Endothelial cell (in vitro differentiated cells): ENCODE measurements around the gene UBE3B. TPM values are rescaled to one million over a fixed set of nuclear protein-coding genes. Genes with fewer than 3 reads are reported as not detected.

ENCODE experiments used
- DNase-seq: peaks from one replicate; pipeline ENCODE4 v3.0.0; 2021; ENCODE audit warnings: low spot score
- H3K27ac Mint-ChIP-seq: one replicate; pipeline ENCODE4 v1.8.0; 2021; ENCODE audit warnings: mixed read lengths, inconsistent platforms; ENCODE audit not compliant: unreplicated experiment
- H3K27me3 Mint-ChIP-seq: one replicate; pipeline ENCODE4 v1.8.0; 2021; ENCODE audit warnings: mild to moderate bottlenecking, moderate library complexity, mixed read lengths, inconsistent platforms; ENCODE audit not compliant: unreplicated experiment
- H3K36me3 Mint-ChIP-seq: one replicate; pipeline ENCODE4 v1.8.0; 2021; ENCODE audit warnings: mild to moderate bottlenecking, low read depth, mixed read lengths, inconsistent platforms; ENCODE audit not compliant: unreplicated experiment
- H3K4me1 Mint-ChIP-seq: one replicate; pipeline ENCODE4 v1.8.0; 2021; ENCODE audit warnings: mild to moderate bottlenecking, mixed read lengths, inconsistent platforms; ENCODE audit not compliant: unreplicated experiment
- H3K4me3 Mint-ChIP-seq: one replicate; pipeline ENCODE4 v1.8.0; 2021; ENCODE audit warnings: mild to moderate bottlenecking, mixed read lengths, inconsistent platforms; ENCODE audit not compliant: unreplicated experiment
- H3K9me3 Mint-ChIP-seq: one replicate; pipeline ENCODE4 v1.8.0; 2021; ENCODE audit warnings: mixed read lengths, inconsistent platforms; ENCODE audit not compliant: unreplicated experiment
- total RNA-seq: library from RNA; stranded (reverse); fragmentation: NEBNext Ultra II Directional; extraction: Animal tissue kit (Norgen Biotek cat#: 25700); gene quantifications from one replicate; pipeline ENCODE4 v1.2.1, GENCODE V29; 2021; ENCODE audit not compliant: unreplicated experiment
- TF ChIP-seq, protein P1 (sequence below): fragments of 200-600 bp; sonication (generic); IDR thresholded peaks from one replicate; pipeline ENCODE4 v1.5.0; 2021; ENCODE audit warnings: antibody characterized with exemption; ENCODE audit not compliant: unreplicated experiment

The UBE3B gene
- total RNA-seq, 1 donor from 2014 or later = 44.3 TPM

DNA sequence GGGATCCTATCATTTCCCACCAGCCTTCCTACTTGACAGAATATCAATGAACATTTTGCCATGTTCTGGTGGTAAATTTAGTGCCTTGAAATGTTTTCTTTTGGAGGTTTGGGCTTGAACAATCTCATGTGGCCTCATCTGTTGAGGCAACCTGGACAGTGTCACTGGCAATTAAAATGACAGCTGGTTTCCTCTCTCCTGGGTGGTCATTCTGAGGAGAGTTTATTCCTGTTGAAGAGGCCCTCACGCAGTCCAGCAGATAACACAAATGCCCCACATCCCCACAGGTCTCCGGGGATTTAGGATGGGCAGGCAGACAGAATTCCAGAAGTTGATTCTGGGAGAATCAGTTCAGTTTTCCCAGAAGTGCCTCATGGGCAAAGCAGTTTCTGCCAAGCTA, 54.0 kb downstream of the UBE3B start:
- Mint-ChIP-seq H3K27me3 (peaks cover 9% of the 10 kb centered on the region), H3K9me3 (no peaks in the 10 kb centered on the region), H3K4me3 (no peak overlapping the region)

DNA sequence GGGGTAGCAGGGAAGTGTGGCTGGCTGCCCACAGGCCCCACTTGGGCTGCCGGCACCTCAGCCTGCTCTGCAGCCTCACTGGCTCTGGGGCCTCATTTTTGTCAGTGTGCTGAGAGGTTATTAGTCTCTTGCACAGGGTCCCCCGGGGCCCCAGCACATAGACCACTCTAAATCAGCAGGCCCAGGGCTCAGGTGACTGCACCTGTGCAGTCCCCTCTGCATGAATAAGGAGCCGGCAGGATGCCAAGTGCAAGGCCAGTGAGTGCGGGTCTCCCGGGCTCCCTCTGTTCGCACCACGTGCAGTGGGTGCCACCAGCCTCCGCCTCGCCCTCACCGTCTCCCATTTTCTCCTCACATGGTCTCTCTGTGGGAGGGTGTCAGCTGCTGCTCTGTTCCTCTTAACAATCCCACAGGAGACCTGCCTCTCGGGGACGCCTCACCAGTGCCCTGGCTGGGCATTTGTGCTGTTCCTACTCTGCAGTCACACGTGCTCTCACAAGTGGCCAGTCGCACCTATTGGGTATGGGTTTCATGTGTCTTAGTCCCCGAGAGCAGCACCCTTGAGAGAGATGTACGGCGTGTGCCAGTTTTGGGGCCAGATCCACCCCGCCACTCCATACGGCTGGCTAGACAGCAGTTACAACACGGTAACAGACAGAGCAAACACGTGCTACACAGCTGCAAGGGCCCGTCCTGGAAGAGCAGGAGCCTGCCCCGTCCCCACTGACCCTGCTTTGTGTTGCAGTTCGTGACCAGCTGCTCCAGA, 55.5 kb downstream of the UBE3B start:
- TF ChIP-seq, protein P1, sequence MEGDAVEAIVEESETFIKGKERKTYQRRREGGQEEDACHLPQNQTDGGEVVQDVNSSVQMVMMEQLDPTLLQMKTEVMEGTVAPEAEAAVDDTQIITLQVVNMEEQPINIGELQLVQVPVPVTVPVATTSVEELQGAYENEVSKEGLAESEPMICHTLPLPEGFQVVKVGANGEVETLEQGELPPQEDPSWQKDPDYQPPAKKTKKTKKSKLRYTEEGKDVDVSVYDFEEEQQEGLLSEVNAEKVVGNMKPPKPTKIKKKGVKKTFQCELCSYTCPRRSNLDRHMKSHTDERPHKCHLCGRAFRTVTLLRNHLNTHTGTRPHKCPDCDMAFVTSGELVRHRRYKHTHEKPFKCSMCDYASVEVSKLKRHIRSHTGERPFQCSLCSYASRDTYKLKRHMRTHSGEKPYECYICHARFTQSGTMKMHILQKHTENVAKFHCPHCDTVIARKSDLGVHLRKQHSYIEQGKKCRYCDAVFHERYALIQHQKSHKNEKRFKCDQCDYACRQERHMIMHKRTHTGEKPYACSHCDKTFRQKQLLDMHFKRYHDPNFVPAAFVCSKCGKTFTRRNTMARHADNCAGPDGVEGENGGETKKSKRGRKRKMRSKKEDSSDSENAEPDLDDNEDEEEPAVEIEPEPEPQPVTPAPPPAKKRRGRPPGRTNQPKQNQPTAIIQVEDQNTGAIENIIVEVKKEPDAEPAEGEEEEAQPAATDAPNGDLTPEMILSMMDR = no peak
- H3K27me3 Mint-ChIP-seq = peaks cover 5% of the 10 kb centered on the region
- no peak overlapping the region for H3K27ac Mint-ChIP-seq
- peaks cover 38% of the 10 kb centered on the region for H3K36me3 Mint-ChIP-seq
- H3K4me3 Mint-ChIP-seq = no peak overlapping the region
- H3K9me3 Mint-ChIP-seq = no peaks in the 10 kb centered on the region
- H3K4me1 Mint-ChIP-seq = no peaks in the 10 kb centered on the region
- DNase-seq = no peak

More for the DNA sequence above, 54.0 kb downstream of the UBE3B start:
- no peaks in the 10 kb centered on the region for H3K4me1 Mint-ChIP-seq
- TF ChIP-seq, protein P1 = no peak
- no peak for DNase-seq
- peaks cover 45% of the 10 kb centered on the region for H3K36me3 Mint-ChIP-seq
- H3K27ac Mint-ChIP-seq = no peak overlapping the region

DNA sequence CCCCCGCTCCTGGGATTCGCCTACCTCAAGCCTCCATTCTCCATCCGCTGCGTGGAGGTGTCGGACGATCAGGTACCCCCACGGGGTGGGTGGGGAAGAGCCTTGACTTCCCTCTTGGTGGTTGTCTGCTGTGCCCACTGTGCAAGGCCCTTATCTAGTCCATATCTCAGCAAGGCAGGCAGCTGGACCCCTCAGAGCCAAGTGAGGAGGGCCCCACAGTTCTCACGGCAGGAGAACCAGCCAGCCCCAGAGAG, 56.0 kb downstream of the UBE3B start:
- TF ChIP-seq, protein P1 = no peak
- Mint-ChIP-seq H3K27me3 (peaks cover 5% of the 10 kb centered on the region), H3K4me3 (no peak overlapping the region), H3K4me1 (no peaks in the 10 kb centered on the region), H3K36me3 (peaks cover 38% of the 10 kb centered on the region), H3K9me3 (no peaks in the 10 kb centered on the region), H3K27ac (no peak overlapping the region)
- no peak for DNase-seq

DNA sequence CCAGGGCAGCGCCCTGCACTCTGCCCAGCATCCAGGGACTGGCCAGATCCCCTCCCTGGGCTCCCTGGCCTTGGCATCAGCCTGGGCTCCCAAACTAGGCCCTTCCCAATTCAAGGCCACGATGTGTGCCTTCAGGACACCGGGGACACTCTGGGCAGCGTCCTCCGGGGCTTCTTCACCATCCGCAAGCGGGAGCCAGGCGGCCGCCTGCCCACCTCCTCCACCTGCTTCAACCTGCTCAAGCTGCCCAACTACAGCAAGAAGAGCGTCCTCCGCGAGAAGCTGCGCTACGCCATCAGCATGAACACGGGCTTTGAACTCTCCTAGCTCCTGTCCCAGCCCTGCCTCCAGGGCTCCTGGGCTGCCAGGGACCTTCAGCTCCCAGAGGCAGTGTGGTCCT, 57.0 kb downstream of the UBE3B start:
- TF ChIP-seq, protein P1 = no peak
- Mint-ChIP-seq H3K27ac (no peak overlapping the region), H3K27me3 (peaks cover 5% of the 10 kb centered on the region), H3K4me1 (no peaks in the 10 kb centered on the region), H3K9me3 (no peaks in the 10 kb centered on the region), H3K4me3 (no peak overlapping the region), H3K36me3 (peaks cover 37% of the 10 kb centered on the region)
- no peak for DNase-seq

DNA sequence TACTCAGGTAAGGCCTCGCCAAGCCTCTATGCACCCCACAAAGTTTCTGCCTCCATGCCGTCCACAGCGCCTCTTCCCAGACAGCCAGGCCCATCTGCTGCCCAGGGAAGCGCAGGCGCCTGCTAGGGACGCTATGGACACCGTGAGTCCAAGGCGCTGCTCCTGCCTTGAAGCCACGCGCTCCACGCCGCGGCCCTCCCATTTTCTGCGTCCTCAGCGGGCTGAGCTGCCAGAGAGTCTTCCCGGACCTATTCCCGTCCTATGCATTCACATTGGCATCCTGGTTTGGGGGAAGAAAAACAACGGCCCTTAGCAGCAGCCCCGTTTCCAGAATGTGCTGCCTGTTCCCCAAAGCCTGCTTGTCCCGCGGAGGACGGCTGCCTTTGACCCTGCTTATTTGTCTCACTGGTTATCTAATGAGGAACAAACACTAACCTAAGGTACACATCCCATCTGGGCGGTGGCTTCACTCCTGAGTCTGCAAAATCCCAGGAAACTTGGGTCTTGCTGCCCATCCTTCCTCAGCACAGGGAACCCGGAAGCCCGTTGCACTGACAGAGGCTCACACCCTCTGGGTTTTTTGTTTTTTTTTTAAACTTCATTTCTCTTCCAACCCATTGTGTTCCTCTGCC, 57.9 kb downstream of the UBE3B start:
- no peak overlapping the region for H3K27ac Mint-ChIP-seq
- no peak overlapping the region for H3K4me3 Mint-ChIP-seq
- peaks cover 28% of the 10 kb centered on the region for H3K36me3 Mint-ChIP-seq
- TF ChIP-seq, protein P1 = no peak
- peaks cover 4% of the 10 kb centered on the region for H3K27me3 Mint-ChIP-seq
- no peak for DNase-seq
- no peaks in the 10 kb centered on the region for H3K4me1 Mint-ChIP-seq
- H3K9me3 Mint-ChIP-seq = no peaks in the 10 kb centered on the region
